OCI-LY3 (cell line): ENCODE results near the gene ETV6.

ENCODE experiments used
- H2AFZ ChIP-seq: fragments of 200-600, 300-600 bp; shearing (Covaris generic); 2 replicates; pipeline ENCODE4 v1.6.0; 2014; ENCODE audit warnings: antibody characterized with exemption, low read depth, low read length
- H3K27ac ChIP-seq: fragments of 200-600, 300-600 bp; sonication (generic); 2 replicates; pipeline ENCODE4 v1.5.1; 2014; ENCODE audit warnings: mild to moderate bottlenecking, low read length, moderate library complexity, mixed read lengths
- H3K27me3 ChIP-seq: fragments of 200-600, 300-600 bp; sonication (generic); 2 replicates; pipeline ENCODE4 v1.6.1; 2014; ENCODE audit warnings: low read depth, low read length, mixed read lengths
- H3K36me3 ChIP-seq: fragments of 200-600, 300-600 bp; sonication (generic); replicated peaks from 2 replicates; pipeline ENCODE3; 2014; ENCODE audit warnings: low read depth, low read length, mixed read lengths
- H3K4me1 ChIP-seq: fragments of 300-600, 200-600 bp; sonication (generic); 2 replicates; pipeline ENCODE4 v1.6.1; 2014; ENCODE audit warnings: low read length, mixed read lengths
- H3K4me2 ChIP-seq: fragments of 200-600, 300-600 bp; sonication (generic); 2 replicates; pipeline ENCODE4 v1.6.1; 2014; ENCODE audit warnings: low read length, mixed read lengths
- H3K4me3 ChIP-seq: fragments of 300-600, 200-600 bp; sonication (generic); 2 replicates; pipeline ENCODE4 v1.5.1; 2014; ENCODE audit warnings: antibody characterized with exemption, mild to moderate bottlenecking, low read length, moderate library complexity
- H3K79me2 ChIP-seq: fragments of 300-600, 200-600 bp; shearing (Covaris generic); 2 replicates; pipeline ENCODE4 v1.6.1; 2014; ENCODE audit warnings: mild to moderate bottlenecking, low read length, mixed read lengths
- H3K9ac ChIP-seq: fragments of 300-600, 200-600 bp; shearing (Covaris generic); 2 replicates; pipeline ENCODE4 v1.6.0; 2014; ENCODE audit warnings: mild to moderate bottlenecking, low read length, moderate library complexity
- H3K9me3 ChIP-seq: fragments of 200-600, 300-600 bp; shearing (Covaris generic); 2 replicates; pipeline ENCODE4 v1.6.1; 2014; ENCODE audit warnings: low read length, mixed read lengths; ENCODE audit not compliant: insufficient read depth
- H4K20me1 ChIP-seq: fragments of 200-600, 300-600 bp; sonication (generic); 2 replicates; pipeline ENCODE4 v1.6.1; 2016; ENCODE audit warnings: low read length, mixed read lengths; ENCODE audit not compliant: insufficient read depth
- CTCF ChIP-seq: fragments of 200-600, 300-600 bp; sonication (generic); IDR thresholded peaks from 2 replicates; pipeline ENCODE4 v1.5.1; 2014; ENCODE audit warnings: antibody characterized with exemption, low read length, low read depth
- EZH2phosphoT487 ChIP-seq: fragments of 200-600 bp; shearing (Covaris generic); IDR thresholded peaks from 2 replicates; pipeline ENCODE4 v1.6.1; 2018; ENCODE audit warnings: antibody characterized with exemption, mixed run types, low read depth

ETV6 gene

GRCh38 chr12:11773889-11774677 is 124.6 kb downstream of the ETV6 start:
- Histone ChIP-seq H2AFZ (0 out of 2 replicates have a peak overlapping the region, but pooled peaks have one; percentile 7), H3K27me3 (no peaks in the 10 kb centered on the region), H3K36me3 (peaks cover 9% of the 10 kb centered on the region), H3K4me2 (peak overlapping the region; percentile 60), H3K9ac (peak overlapping the region; percentile 84), H3K4me3 (peak overlapping the region; percentile 38), H3K27ac (peak overlapping the region; percentile 93), H3K4me1 (peaks cover 99% of the 10 kb centered on the region), H4K20me1 (no peaks in the 10 kb centered on the region), H3K79me2 (peaks cover 93% of the 10 kb centered on the region), H3K9me3 (no peaks in the 10 kb centered on the region)
- no peak for TF ChIP-seq CTCF
- TF ChIP-seq EZH2phosphoT487: no peak

GRCh38 chr12:11774821-11775220 is 125.3 kb downstream of the ETV6 start:
- Histone ChIP-seq H3K27me3 (no peaks in the 10 kb centered on the region), H3K36me3 (peaks cover 9% of the 10 kb centered on the region), H3K9ac (peak overlapping the region; percentile 84), H2AFZ (no peak overlapping the region), H3K9me3 (no peaks in the 10 kb centered on the region), H3K4me3 (peak overlapping the region; percentile 38), H3K4me2 (peak overlapping the region; percentile 60), H4K20me1 (no peaks in the 10 kb centered on the region), H3K27ac (peak overlapping the region; percentile 93), H3K4me1 (peaks cover 99% of the 10 kb centered on the region), H3K79me2 (peaks cover 93% of the 10 kb centered on the region)
- TF ChIP-seq CTCF (peak; percentile 36; the same call in 1 of the 2 replicates), EZH2phosphoT487 (no peak)

- Histone ChIP-seq H3K4me3 (peak overlapping the region; percentile 4; the same call in 1 of the 2 replicates), H3K9me3 (no peaks in the 10 kb centered on the region), H4K20me1 (no peaks in the 10 kb centered on the region), H3K4me1 (peaks cover 99% of the 10 kb centered on the region), H3K27ac (peak overlapping the region; percentile 93), H3K36me3 (peaks cover 3% of the 10 kb centered on the region), H3K9ac (peak overlapping the region; percentile 84), H3K79me2 (peaks cover 92% of the 10 kb centered on the region), H2AFZ (no peak overlapping the region), H3K4me2 (peak overlapping the region; percentile 60), H3K27me3 (no peaks in the 10 kb centered on the region)
- TF ChIP-seq CTCF (no peak), EZH2phosphoT487 (no peak)
These were observed 126.8 kb downstream of the ETV6 start for GRCh38 chr12:11776316-11776715.

- H3K27ac ChIP-seq: peak overlapping the region; percentile 86
- H3K79me2 ChIP-seq: peaks cover 95% of the 10 kb centered on the region
These were observed 128.0 kb downstream of the ETV6 start for GRCh38 chr12:11777451-11777850.

More at GRCh38 chr12:11777451-11777850, 128.0 kb downstream of the ETV6 start:
- H3K4me3 ChIP-seq: no peak overlapping the region
- H3K27me3 ChIP-seq: no peaks in the 10 kb centered on the region
- H3K9ac ChIP-seq: peak overlapping the region; percentile 53
- peak overlapping the region; percentile 84 for H3K4me2 ChIP-seq
- no peak overlapping the region for H2AFZ ChIP-seq
- H3K9me3 ChIP-seq: no peaks in the 10 kb centered on the region
- H3K4me1 ChIP-seq: peaks cover 99% of the 10 kb centered on the region
- H3K36me3 ChIP-seq: peaks cover 3% of the 10 kb centered on the region
- no peak for TF ChIP-seq CTCF
- TF ChIP-seq EZH2phosphoT487: no peak
- no peaks in the 10 kb centered on the region for H4K20me1 ChIP-seq
